WI38 (cell line): Measurements from ENCODE around the gene DAPK1.

Source experiments
- H3K4me3 ChIP-seq: 2 replicates; pipeline ENCODE4 v1.5.1; 2011; ENCODE audit warnings: low read depth, mild to moderate bottlenecking, control low read depth, low read length
- CTCF ChIP-seq: IDR thresholded peaks from 2 replicates; pipeline ENCODE4 v1.5.1; 2012; ENCODE audit warnings: low read depth, mild to moderate bottlenecking, control low read depth, low read length

DAPK1 gene

DNA sequence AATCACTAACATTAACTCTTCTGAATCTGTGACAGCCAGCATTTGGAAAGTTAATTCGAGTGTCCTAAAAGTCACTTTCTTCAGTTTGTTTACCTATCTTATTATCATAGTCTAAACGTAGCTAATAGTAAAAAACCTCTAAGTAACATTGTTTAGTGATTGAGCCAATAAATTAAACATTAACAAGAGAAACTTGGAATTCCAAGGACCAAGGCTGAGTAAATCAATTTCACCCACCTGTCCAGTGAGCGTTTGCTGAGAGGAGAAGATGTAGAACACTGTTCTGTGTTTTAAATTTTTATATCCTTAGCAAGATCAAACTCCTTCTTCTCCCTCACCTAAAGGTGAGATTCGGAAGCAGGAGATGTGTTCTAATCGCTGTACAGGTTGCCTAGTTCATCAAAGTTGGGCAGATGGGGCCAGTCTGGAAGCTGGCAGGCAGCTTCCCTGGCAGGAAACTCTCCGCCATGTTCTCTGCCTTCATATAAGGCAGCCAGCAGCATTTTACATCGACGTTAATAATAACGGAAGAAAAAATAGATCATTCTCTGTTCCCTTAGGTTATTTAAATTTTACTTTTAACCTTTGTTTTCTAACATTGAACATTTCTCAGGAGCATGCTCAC is 89.2 kb downstream of the DAPK1 start:
- no peak for TF ChIP-seq CTCF
- H3K4me3 ChIP-seq, result no peak overlapping the region

DNA sequence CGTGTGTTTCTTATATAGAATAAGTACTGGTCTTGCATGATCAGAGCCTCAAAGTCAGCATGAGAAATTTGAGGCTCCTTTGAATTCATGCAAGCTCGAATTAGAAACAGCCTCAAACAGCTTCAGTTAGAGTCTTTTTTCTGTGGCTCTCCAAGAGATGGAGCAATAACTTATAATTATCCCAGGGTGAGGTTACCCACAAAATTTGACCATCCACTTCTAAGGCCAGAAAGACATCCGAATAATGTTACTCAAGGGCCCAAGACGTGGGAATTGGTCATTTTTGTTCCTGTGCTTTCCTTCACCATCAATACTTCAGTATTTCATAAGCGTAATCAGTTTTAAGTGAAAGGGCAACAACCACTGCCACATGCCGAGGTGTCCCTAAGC is 89.7 kb downstream of the DAPK1 start:
- no peak for TF ChIP-seq CTCF
- H3K4me3 ChIP-seq, result no peak overlapping the region

DNA sequence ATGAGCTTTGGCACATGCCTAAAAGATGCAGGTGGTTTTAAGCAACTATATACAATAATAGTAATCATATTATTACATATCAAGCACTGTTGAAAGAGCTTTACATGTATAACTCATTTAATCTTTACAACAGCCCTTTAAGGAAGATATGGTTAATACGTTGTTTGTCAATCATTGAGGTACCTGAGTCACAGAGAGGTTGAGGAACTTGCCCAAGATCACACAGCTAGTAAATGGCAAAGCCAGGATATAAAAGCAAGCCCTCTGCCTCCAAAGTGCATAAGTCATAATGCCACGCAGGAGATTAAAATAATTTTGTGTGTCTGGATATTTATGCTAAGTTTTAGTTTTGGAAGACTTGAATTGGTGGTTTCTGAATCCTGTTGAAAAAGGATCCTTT is 90.2 kb downstream of the DAPK1 start:
- TF ChIP-seq CTCF, result no peak
- no peak overlapping the region for H3K4me3 ChIP-seq

- TF ChIP-seq CTCF, result no peak
- no peak overlapping the region for H3K4me3 ChIP-seq
Measured at GRCh38 chr9:87588339-87588738, 90.7 kb downstream of the DAPK1 start.

- TF ChIP-seq CTCF, result no peak
- H3K4me3 ChIP-seq, result no peak overlapping the region
Measured at GRCh38 chr9:87590996-87591395, 93.3 kb downstream of the DAPK1 start.

DNA sequence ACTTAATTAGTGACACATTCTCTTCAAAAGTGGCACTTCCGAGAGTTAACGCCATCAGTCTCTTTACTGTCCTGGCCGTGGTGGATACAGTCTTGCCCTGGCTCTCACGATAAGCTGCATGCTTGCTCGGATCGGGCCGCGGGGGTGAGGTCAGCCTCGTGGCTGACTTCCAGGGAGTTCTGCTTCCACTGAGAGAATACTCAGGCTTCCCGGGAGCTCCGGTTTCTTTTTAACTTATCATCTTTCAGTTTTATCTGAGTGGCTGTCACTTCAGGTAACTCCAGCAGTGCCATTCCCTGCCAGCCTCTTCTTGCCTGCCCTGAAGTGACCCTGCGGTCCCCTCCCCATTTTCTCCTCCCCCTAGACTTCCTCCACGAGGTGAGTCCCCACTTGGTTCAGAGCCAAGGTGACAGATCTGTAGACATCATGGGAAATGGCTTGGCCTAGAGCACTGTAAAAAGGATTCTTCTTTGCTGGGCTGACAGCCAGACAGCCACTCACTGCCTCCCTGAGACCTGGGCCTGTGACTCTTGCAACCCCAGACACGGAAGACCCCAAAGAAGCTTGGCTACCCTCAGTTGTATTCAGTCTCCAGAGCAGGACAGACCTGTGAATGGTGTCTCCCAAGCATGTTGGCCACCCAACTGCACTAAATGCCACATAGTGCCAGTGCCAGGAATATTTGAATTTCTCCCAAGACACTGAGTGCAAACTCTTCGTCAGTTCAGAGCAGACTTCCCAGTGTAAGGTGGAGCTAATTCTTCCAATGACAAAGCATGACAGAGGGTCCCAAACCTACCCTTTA is 95.1 kb downstream of the DAPK1 start:
- no peak for TF ChIP-seq CTCF
- no peak overlapping the region for H3K4me3 ChIP-seq

- H3K4me3 ChIP-seq, result no peak overlapping the region
- TF ChIP-seq CTCF, result no peak
Measured at GRCh38 chr9:87593359-87593980, 95.8 kb downstream of the DAPK1 start.
